Kidney (tissue), 14 donors: Measurements from ENCODE around the gene ZNF611. TPM values are rescaled to one million over a fixed set of nuclear protein-coding genes. Genes with fewer than 3 reads are reported as not detected.
"Not testable (repeated sequence)": the region's sequence is repeated elsewhere in the genome, so short reads cannot be mapped to it uniquely, and the experiment has no call there.

Experiments used
- DNase-seq, 5 donors: peaks; one replicate each; pipeline ENCODE4 v3.0.0-alpha.2; 2013 to 2020
- FAIRE-seq: peaks from 2 replicates; lab custom pipeline; 2012; peaks lifted over from hg19 to GRCh38; lab: Jason Lieb, UNC
- H3K27ac ChIP-seq, 2 donors: one replicate each; pipeline ENCODE4 v1.7.0; 2013; ENCODE audit warnings: low read depth in 2 of 2, low read length in 2 of 2, inconsistent platforms in 1 of 2
- H3K27me3 ChIP-seq: one replicate; pipeline ENCODE4 v1.7.1; 2013; ENCODE audit warnings: low read length, inconsistent platforms; ENCODE audit not compliant: control insufficient read depth, insufficient read depth
- H3K36me3 ChIP-seq, 3 donors: one replicate each; pipeline versions ENCODE4 v1.7.0 to v1.7.1; 2013; ENCODE audit warnings: low read length in 3 of 3, control low read depth in 1 of 3, inconsistent platforms in 1 of 3; ENCODE audit not compliant: insufficient read depth in 3 of 3, control insufficient read depth in 2 of 3
- H3K4me1 ChIP-seq, 3 donors: one replicate each; pipeline versions ENCODE4 v1.7.0 to v1.7.1; 2013; ENCODE audit warnings: low read length in 3 of 3, inconsistent platforms in 1 of 3, low read depth in 1 of 3; ENCODE audit not compliant: control insufficient read depth in 2 of 3, insufficient read depth in 2 of 3
- H3K4me3 ChIP-seq, 3 donors: one replicate each; pipeline versions ENCODE4 v1.7.0 to v1.8.1; 2013; ENCODE audit warnings: low read length in 3 of 3, control low read depth in 1 of 3, inconsistent platforms in 1 of 3
- H3K9ac ChIP-seq, 3 donors: one replicate each; pipeline versions ENCODE4 v1.7.0 to v1.7.1; 2013; ENCODE audit warnings: low read length in 3 of 3, control low read depth in 1 of 3, inconsistent platforms in 1 of 3
- H3K9me3 ChIP-seq, 3 donors: one replicate each; pipeline versions ENCODE4 v1.7.0 to v1.7.1; 2013; ENCODE audit warnings: low read length in 3 of 3, control low read depth in 1 of 3, inconsistent platforms in 1 of 3; ENCODE audit not compliant: control insufficient read depth in 2 of 3, insufficient read depth in 1 of 3
- intact Hi-C: fragments of 100-400 bp; cut with DNase I; formaldehyde crosslinking; loops from one replicate; pipeline ENCODE4 v1.11.1; 2022
- polyA plus RNA-seq: library from polyadenylated mRNA; stranded (reverse); fragments of 350-450 nt; fragmentation: Illumina TruSeq; extraction: RNeasy Lipid Tissue Mini Kit (QIAGEN cat#74804); gene quantifications from one replicate; pipeline ENCODE4 v1.2.3, GENCODE V29; 2014; ENCODE audit warnings: low read depth, low replicate concordance; ENCODE audit not compliant: insufficient read depth
- total RNA-seq: library from RNA; stranded (reverse); fragmentation: NEBNext Ultra II Directional; extraction: Animal tissue kit (Norgen Biotek cat#: 25700); gene quantifications from one replicate; pipeline ENCODE4 v1.2.1, GENCODE V29; 2021
- TF ChIP-seq, protein P1 (sequence below): IDR thresholded peaks from 3 replicates; pipeline ENCODE4 v1.5.1; 2012; ENCODE audit warnings: mild to moderate bottlenecking, moderate library complexity, borderline replicate concordance; ENCODE audit not compliant: insufficient read depth; ENCODE audit errors: extremely low read depth
- donor health status: control.
- donor health status: control.
- donor health status: control.
- donor health status: control.
- donor health status: control.
- donor health status: DM: yes; HTN: yes; CAD: no.
- donor health status: Normal renal cell carcinoma (clear cell type).

ZNF611 gene
- total and polyA plus RNA-seq, 2 donors from 2014 or later: 3.6 to 42.7 TPM

DNA sequence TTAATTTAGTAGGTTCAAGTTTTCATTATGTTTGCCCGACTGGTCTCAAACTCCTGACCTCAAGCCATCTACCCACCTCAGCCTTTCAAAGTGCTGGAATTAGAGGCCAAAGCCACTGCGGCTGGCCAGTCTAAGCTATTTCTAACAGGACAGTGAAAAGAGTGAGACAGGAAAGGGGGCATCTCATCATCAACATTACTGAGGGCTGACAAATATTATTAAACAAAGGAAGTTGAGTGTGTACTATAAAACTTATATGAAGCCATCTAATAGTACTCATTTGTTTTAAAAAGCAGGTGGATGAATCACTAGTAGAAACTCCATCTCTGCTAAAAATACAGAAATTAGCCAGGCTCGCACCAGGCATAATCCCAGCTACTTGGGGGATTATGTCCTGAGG, 24.3 kb downstream of the ZNF611 start:
- peaks cover 0 to 5% (median 0%) of the 10 kb centered on the region in 3 donors for H3K9me3 ChIP-seq
- H3K9ac ChIP-seq: no peak overlapping the region
- TF ChIP-seq, protein P1, sequence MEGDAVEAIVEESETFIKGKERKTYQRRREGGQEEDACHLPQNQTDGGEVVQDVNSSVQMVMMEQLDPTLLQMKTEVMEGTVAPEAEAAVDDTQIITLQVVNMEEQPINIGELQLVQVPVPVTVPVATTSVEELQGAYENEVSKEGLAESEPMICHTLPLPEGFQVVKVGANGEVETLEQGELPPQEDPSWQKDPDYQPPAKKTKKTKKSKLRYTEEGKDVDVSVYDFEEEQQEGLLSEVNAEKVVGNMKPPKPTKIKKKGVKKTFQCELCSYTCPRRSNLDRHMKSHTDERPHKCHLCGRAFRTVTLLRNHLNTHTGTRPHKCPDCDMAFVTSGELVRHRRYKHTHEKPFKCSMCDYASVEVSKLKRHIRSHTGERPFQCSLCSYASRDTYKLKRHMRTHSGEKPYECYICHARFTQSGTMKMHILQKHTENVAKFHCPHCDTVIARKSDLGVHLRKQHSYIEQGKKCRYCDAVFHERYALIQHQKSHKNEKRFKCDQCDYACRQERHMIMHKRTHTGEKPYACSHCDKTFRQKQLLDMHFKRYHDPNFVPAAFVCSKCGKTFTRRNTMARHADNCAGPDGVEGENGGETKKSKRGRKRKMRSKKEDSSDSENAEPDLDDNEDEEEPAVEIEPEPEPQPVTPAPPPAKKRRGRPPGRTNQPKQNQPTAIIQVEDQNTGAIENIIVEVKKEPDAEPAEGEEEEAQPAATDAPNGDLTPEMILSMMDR: no peak
- intact Hi-C loops: no loop called here
- H3K27ac ChIP-seq: no peak overlapping the region
- no peaks in the 10 kb centered on the region for H3K27me3 ChIP-seq
- DNase-seq (no peak), FAIRE-seq (no peak)
- H3K36me3 ChIP-seq: peaks cover 3 to 22% (median 8%) of the 10 kb centered on the region in 3 donors
- H3K4me1 ChIP-seq: no peaks in the 10 kb centered on the region
- no peak overlapping the region for H3K4me3 ChIP-seq

DNA sequence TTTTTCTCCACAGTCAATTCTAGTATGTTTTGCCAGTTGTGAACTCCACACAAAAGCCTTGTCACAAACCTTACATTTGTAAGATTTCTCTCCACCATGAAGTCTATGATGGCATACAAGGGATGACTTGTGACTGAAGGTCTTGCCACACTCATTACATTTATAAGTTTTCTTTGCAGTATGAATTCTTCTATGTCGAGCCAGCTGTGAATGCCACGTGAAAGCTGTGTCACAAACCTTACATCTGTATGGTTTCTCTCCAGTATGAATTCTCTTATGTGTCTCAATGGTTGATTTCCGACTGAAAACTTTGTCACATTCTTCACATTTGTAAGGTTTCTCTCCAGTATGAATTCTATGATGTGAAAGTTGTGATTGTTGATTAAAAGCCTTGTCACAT, 29.2 kb downstream of the ZNF611 start:
- H3K27ac ChIP-seq, DNase-seq, H3K27me3 ChIP-seq, H3K4me1 ChIP-seq, H3K4me3 ChIP-seq, FAIRE-seq, H3K9ac ChIP-seq, intact Hi-C loops: not testable (repeated sequence)
- Histone ChIP-seq H3K9me3 (peaks cover 0 to 13% (median 0%) of the 10 kb centered on the region in 3 donors), H3K36me3 (peaks cover 7 to 35% (median 13%) of the 10 kb centered on the region in 3 donors)

DNA sequence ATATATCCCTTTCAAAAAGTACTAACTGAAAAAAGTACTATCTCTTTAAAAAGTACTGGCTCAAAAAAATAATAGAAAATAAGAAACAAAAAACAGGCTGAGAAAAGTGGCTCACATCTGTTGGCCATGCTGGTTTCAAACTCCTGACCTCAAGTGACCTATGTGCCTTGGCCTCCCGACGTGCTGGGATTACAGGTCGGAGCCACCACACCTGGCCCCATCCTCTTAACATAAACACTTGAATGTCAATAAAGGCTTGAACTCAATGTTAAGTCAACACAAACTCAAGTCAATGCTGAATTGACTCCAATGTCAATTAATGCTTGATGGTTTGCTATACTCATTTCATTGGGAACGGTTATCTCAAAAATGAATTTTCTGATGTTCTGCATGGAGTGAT, 30.9 kb downstream of the ZNF611 start:
- intact Hi-C loops: no loop called here
- Histone ChIP-seq H3K9me3 (peaks cover 0 to 13% (median 0%) of the 10 kb centered on the region in 3 donors), H3K27ac (no peak overlapping the region), H3K4me3 (no peak overlapping the region), H3K36me3 (peaks cover 7 to 30% (median 13%) of the 10 kb centered on the region in 3 donors), H3K27me3 (no peaks in the 10 kb centered on the region), H3K4me1 (no peaks in the 10 kb centered on the region), H3K9ac (no peak overlapping the region)
- TF ChIP-seq, protein P1: no peak
- FAIRE-seq: no peak
- DNase-seq: no peak

DNA sequence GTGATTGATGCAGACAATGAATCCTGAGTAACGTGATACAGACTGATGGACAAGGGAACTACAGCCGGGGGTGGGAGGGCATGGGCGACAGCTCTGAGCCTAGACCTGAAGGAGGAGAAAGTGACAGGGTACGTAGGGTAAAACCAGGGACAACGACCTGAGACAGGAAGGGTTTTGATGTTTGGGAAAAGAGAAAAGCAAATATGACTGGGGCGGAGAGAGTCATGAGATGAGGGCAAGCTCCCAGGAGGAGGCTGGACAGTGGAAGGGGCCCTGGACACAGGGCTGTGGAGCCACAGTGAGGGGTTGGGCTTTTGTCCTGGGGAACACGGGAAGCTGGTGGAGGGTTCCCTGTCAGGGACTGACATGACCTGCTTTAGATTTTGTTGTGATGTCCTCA, 34.2 kb downstream of the ZNF611 start:
- no peak for FAIRE-seq
- TF ChIP-seq, protein P1: no peak
- intact Hi-C loops: no loop called here

More for the DNA sequence above, 34.2 kb downstream of the ZNF611 start:
- no peak for DNase-seq
- Histone ChIP-seq H3K36me3 (peaks cover 4 to 17% (median 5%) of the 10 kb centered on the region in 3 donors), H3K27ac (no peak overlapping the region), H3K9ac (no peak overlapping the region), H3K27me3 (no peaks in the 10 kb centered on the region), H3K4me1 (no peaks in the 10 kb centered on the region), H3K9me3 (peaks cover 0 to 9% (median 0%) of the 10 kb centered on the region in 3 donors), H3K4me3 (no peak overlapping the region)
